H1 (cell line): ENCODE results near the gene MBTPS1. TPM values are rescaled to one million over a fixed set of nuclear protein-coding genes. Genes with fewer than 3 reads are reported as not detected.

ENCODE experiments used
- CTCF ChIA-PET: fragments of 300-600 bp; sonication (Branson Sonifier 250); formaldehyde crosslinking; loops from one replicate; lab custom pipeline; 2021; ENCODE audit not compliant: partially characterized antibody; lab: Charles Lee
- POLR2A ChIA-PET: fragments of 300-600 bp; sonication (Branson Sonifier 250); formaldehyde crosslinking; loops from one replicate; lab custom pipeline; 2021; ENCODE audit warnings: inconsistent platforms; ENCODE audit not compliant: partially characterized antibody; lab: Charles Lee
- DNase-seq, 2 experiments: peaks; one replicate each; pipeline versions ENCODE4 v3.0.0 to v3.0.0-alpha.2; 2010 to 2022; ENCODE audit warnings: low spot score in 2 of 2, low read depth in 1 of 2, mixed read lengths in 1 of 2
- FAIRE-seq: peaks from 2 replicates; lab custom pipeline; 2011; peaks lifted over from hg19 to GRCh38; lab: Jason Lieb, UNC
- H2AFZ ChIP-seq: 2 replicates; pipeline ENCODE4 v1.8.1; 2012; ENCODE audit warnings: low read length, inconsistent platforms
- H2AK5ac ChIP-seq: 2 replicates; pipeline ENCODE4 v1.6.1; 2013; ENCODE audit warnings: low read depth, low read length
- H2BK120ac ChIP-seq: replicated peaks from 2 replicates; pipeline ENCODE3; 2013; ENCODE audit warnings: low read depth, low read length, inconsistent platforms
- H2BK12ac ChIP-seq: 2 replicates; pipeline ENCODE4 v1.6.1; 2013; ENCODE audit warnings: low read depth, low read length
- H2BK15ac ChIP-seq: 2 replicates; pipeline ENCODE4 v1.6.1; 2013; ENCODE audit warnings: low read length
- H2BK20ac ChIP-seq: 2 replicates; pipeline ENCODE4 v1.6.1; 2013; ENCODE audit warnings: low read length
- H2BK5ac ChIP-seq: 2 replicates; pipeline ENCODE4 v1.6.1; 2013; ENCODE audit warnings: low read depth, low read length
- H3K14ac ChIP-seq: 2 replicates; pipeline ENCODE4 v1.6.1; 2013; ENCODE audit warnings: inconsistent platforms; ENCODE audit not compliant: insufficient read length
- H3K18ac ChIP-seq: 2 replicates; pipeline ENCODE4 v1.6.1; 2013; ENCODE audit warnings: low read length; ENCODE audit errors: extremely low read depth
- H3K23ac ChIP-seq: 2 replicates; pipeline ENCODE4 v1.6.1; 2013; ENCODE audit warnings: inconsistent platforms; ENCODE audit not compliant: insufficient read length
- H3K23me2 ChIP-seq: 2 replicates; pipeline ENCODE4 v1.6.1; 2013; ENCODE audit warnings: low read depth, low read length
- H3K27ac ChIP-seq: 2 replicates; pipeline ENCODE4 v1.6.1; 2011; ENCODE audit warnings: low read depth, low read length, inconsistent platforms
- H3K27me3 ChIP-seq, 4 experiments: replicated peaks in 1 of 4; 1 replicate in 1 of 4; 2 replicates in 3 of 4; pipeline versions ENCODE4 v1.6.1 to v1.8.1; 2011 to 2013; ENCODE audit warnings: low read length in 3 of 4, mild to moderate bottlenecking in 3 of 4, inconsistent platforms in 2 of 4, mixed read lengths in 2 of 4, moderate library complexity in 1 of 4; ENCODE audit not compliant: control insufficient read depth in 3 of 4, insufficient read depth in 3 of 4; ENCODE audit errors: extremely low read depth in 1 of 4
- H3K36me3 ChIP-seq, 4 experiments: 2 replicates each; pipeline versions ENCODE4 v1.6.1 to v1.8.1; 2011 to 2013; ENCODE audit warnings: mild to moderate bottlenecking in 4 of 4, low read length in 3 of 4, moderate library complexity in 2 of 4, control low read depth in 1 of 4, inconsistent platforms in 1 of 4; ENCODE audit not compliant: insufficient read depth in 4 of 4, control insufficient read depth in 2 of 4
- H3K4ac ChIP-seq: replicated peaks from 2 replicates; pipeline ENCODE3; 2013; ENCODE audit warnings: low read length, low read depth, mixed read lengths, inconsistent platforms; ENCODE audit not compliant: insufficient read length
- H3K4me1 ChIP-seq, 4 experiments: replicated peaks in 1 of 4; 1 replicate in 1 of 4; 2 replicates in 3 of 4; pipeline versions ENCODE4 v1.6.1 to v1.8.1; 2011 to 2013; ENCODE audit warnings: low read length in 3 of 4, inconsistent platforms in 2 of 4, mixed read lengths in 1 of 4; ENCODE audit not compliant: insufficient read depth in 4 of 4, control insufficient read depth in 3 of 4
- H3K4me2 ChIP-seq, 2 experiments: 2 replicates each; pipeline versions ENCODE4 v1.6.1 to v1.8.1; 2011 to 2013; ENCODE audit warnings: low read depth in 2 of 2, low read length in 2 of 2, control low read depth in 1 of 2, inconsistent platforms in 1 of 2, mild to moderate bottlenecking in 1 of 2; ENCODE audit not compliant: insufficient read depth in 1 of 2
- H3K4me3 ChIP-seq, 4 experiments: fragments of 200-600, 300-600 bp in 1 of 4; sonication (generic), shearing (Covaris generic), sonication (Bioruptor Twin) in 1 of 4; 2 replicates each; pipeline versions ENCODE4 v1.5.1 to v1.8.1; 2011 to 2016; ENCODE audit warnings: low read length in 4 of 4, low read depth in 3 of 4, control low read depth in 2 of 4, inconsistent platforms in 2 of 4, mild to moderate bottlenecking in 2 of 4, mixed read lengths in 1 of 4, moderate library complexity in 1 of 4; ENCODE audit not compliant: insufficient read depth in 2 of 4; ENCODE audit errors: extremely low read depth in 1 of 4
- H3K56ac ChIP-seq: replicated peaks from 2 replicates; pipeline ENCODE3; 2013; ENCODE audit warnings: low read depth, mild to moderate bottlenecking, mixed read lengths, low read length, inconsistent platforms; ENCODE audit not compliant: insufficient read length
- H3K79me1 ChIP-seq: 2 replicates; pipeline ENCODE4 v1.6.1; 2013; ENCODE audit warnings: low read depth, low read length, control low read depth
- H3K79me2 ChIP-seq, 2 experiments: 2 replicates each; pipeline versions ENCODE4 v1.6.1 to v1.8.1; 2012 to 2013; ENCODE audit warnings: low read length in 2 of 2, mild to moderate bottlenecking in 2 of 2, inconsistent platforms in 1 of 2; ENCODE audit not compliant: insufficient read depth in 2 of 2, control insufficient read depth in 1 of 2
- H3K9ac ChIP-seq, 4 experiments: replicated peaks in 1 of 4; 1 replicate in 1 of 4; 2 replicates in 3 of 4; pipeline versions ENCODE4 v1.6.1 to v1.8.1; 2011 to 2013; ENCODE audit warnings: low read depth in 3 of 4, low read length in 3 of 4, control low read depth in 2 of 4, mild to moderate bottlenecking in 2 of 4, moderate library complexity in 2 of 4, inconsistent platforms in 1 of 4; ENCODE audit errors: extremely low read depth in 1 of 4
- H3K9me3 ChIP-seq, 2 experiments: 2 replicates each; pipeline versions ENCODE4 v1.6.1 to v1.8.1; 2012 to 2013; ENCODE audit warnings: mild to moderate bottlenecking in 2 of 2, moderate library complexity in 2 of 2, control low read depth in 1 of 2, inconsistent platforms in 1 of 2, low read depth in 1 of 2, low read length in 1 of 2, mixed read lengths in 1 of 2; ENCODE audit not compliant: insufficient read depth in 2 of 2
- H4K20me1 ChIP-seq, 2 experiments: replicated peaks in 1 of 2; 2 replicates each; pipeline versions ENCODE3 to v1.8.1; 2011 to 2013; ENCODE audit warnings: inconsistent platforms in 2 of 2, low read length in 2 of 2, mild to moderate bottlenecking in 1 of 2; ENCODE audit not compliant: insufficient read depth in 2 of 2, control insufficient read depth in 1 of 2
- H4K5ac ChIP-seq: 2 replicates; pipeline ENCODE4 v1.6.1; 2013; ENCODE audit warnings: low read length, low read depth, mixed read lengths, inconsistent platforms; ENCODE audit not compliant: insufficient read length
- H4K8ac ChIP-seq: 2 replicates; pipeline ENCODE4 v1.8.0; 2013; ENCODE audit warnings: mild to moderate bottlenecking, moderate library complexity, low read length, inconsistent platforms; ENCODE audit not compliant: insufficient read depth; ENCODE audit errors: extremely low read depth
- H4K91ac ChIP-seq: replicated peaks from 2 replicates; pipeline ENCODE3; 2013; ENCODE audit warnings: low read length, mixed read lengths, inconsistent platforms; ENCODE audit not compliant: insufficient read length
- EP300 ChIP-seq, 2 experiments: IDR thresholded peaks; 1 replicate in 1 of 2; 2 replicates in 1 of 2; pipeline ENCODE4 v1.6.1; 2011 to 2012; ENCODE audit warnings: low read depth in 2 of 2, low read length in 2 of 2, mild to moderate bottlenecking in 2 of 2, borderline replicate concordance in 1 of 2, inconsistent platforms in 1 of 2, moderate library complexity in 1 of 2
- KDM1A ChIP-seq: fragments of 200-600, 300-600 bp; sonication (generic); IDR thresholded peaks from 2 replicates; pipeline ENCODE4 v1.7.1; 2016; ENCODE audit warnings: mild to moderate bottlenecking, low read length, borderline replicate concordance
- WGBS, 2 experiments: shearing (Covaris generic) in 1 of 2; methylation state at CpG; one replicate each; pipeline versions ENCODE4 v1.1.6 to v1.1.7; 2013 to 2015; ENCODE audit warnings: low lambda C conversion rate in 2 of 2, mixed read lengths in 2 of 2, inconsistent platforms in 1 of 2, low coverage in 1 of 2, missing lambda C conversion rate in 1 of 2; ENCODE audit not compliant: insufficient replicate concordance in 2 of 2, insufficient coverage in 1 of 2, insufficient read length in 1 of 2; ENCODE audit errors: extremely low coverage in 1 of 2, missing lambda C conversion rate in 1 of 2; 5-methylcytosine and 5-hydroxymethylcytosine counted together
- polyA plus RNA-seq, 7 experiments: library from polyadenylated mRNA; depleted of rRNA in 3 of 7; stranded (reverse) in 5 of 7; unstranded in 2 of 7; fragments of >200 nt in 5 of 7; fragments of 200-250 nt in 2 of 7; gene quantifications; 1 replicate in 5 of 7; 2 replicates in 1 of 7; 4 replicates in 1 of 7; pipeline versions ENCODE4 v1.2.1 to v1.2.3, GENCODE V29; 2011 to 2013; ENCODE audit warnings: missing spikeins in 2 of 7, mixed read lengths in 2 of 7
- small RNA-seq: library from polyadenylated mRNA; stranded (forward); fragments of <200 nt; extraction: miRNeasy Mini kit (QIAGEN cat#:217004); gene quantifications from one replicate; pipeline ENCODE3, GENCODE V24; 2013; ENCODE audit not compliant: insufficient read depth
- total RNA-seq: library from RNA; stranded (reverse); fragmentation: NEBNext Ultra II Directional; extraction: Animal tissue kit (Norgen Biotek cat#: 25700); gene quantifications from 2 replicates; pipeline ENCODE4 v1.2.1, GENCODE V29; 2021

MBTPS1 gene
- total and polyA plus RNA-seq, 2 of the 8 experiments (the other 6 are each of a cell fraction or from before 2014, with no cell fraction given) = 30.6 to 53.3 TPM

DNA sequence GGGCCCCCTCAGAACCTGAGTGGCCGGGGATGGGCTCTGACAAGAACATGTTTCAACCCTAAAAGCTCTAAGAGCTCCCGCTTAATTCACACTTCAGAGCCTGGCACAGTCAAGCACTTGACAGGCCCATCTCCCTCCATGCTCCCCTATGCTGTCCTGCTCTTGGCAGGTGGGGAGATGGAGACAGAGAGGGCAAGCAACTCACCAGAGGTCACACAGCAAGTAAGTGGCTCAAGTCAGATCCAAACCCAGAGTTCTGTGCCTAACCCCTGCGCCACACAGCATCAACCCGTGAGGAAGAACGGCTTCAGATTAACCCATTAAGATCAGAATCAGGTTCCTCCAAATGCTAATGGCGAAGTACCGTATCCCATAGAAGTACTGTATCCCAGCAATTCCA is 112.3 kb downstream of the MBTPS1 start:
- POLR2A ChIA-PET = no interaction called here
- H3K36me3 ChIP-seq = no peaks in the 10 kb centered on the region
- TF ChIP-seq EP300 (IDR thresholded peaks at IDR 0.05; ENCODE audit: borderline replicate concordance in 1 of 2, low read depth in 2 of 2, low read length in 2 of 2) = no peak
- TF ChIP-seq KDM1A = peak; percentile 72; the same call in 1 of the 2 replicates
- TF ChIP-seq, all 59 proteins: peak for 1
- no peak overlapping the region for H3K4me3 ChIP-seq
- H4K8ac ChIP-seq = no peak overlapping the region
- no peak overlapping the region for H2BK12ac ChIP-seq
- no peaks in the 10 kb centered on the region for H3K4me1 ChIP-seq
- H3K79me1 ChIP-seq = no peaks in the 10 kb centered on the region
- H2BK20ac ChIP-seq = no peak overlapping the region
- no peak overlapping the region for H3K27ac ChIP-seq
- WGBS, 2 experiments = 89% methylated on average over 7 of the region's 7 CpGs; no CpG with 5 or more reads in 1 of the 2 experiments
- no peak overlapping the region for H3K4ac ChIP-seq
- no peak overlapping the region for H3K14ac ChIP-seq
- H3K79me2 ChIP-seq = no peaks in the 10 kb centered on the region
- no peak overlapping the region for H3K9ac ChIP-seq
- H2BK120ac ChIP-seq = no peak overlapping the region
- H2BK5ac ChIP-seq = no peak overlapping the region
- no peaks in the 10 kb centered on the region for H4K20me1 ChIP-seq
- H2BK15ac ChIP-seq = no peak overlapping the region
- no peak overlapping the region for H3K18ac ChIP-seq
- no peak overlapping the region for H4K91ac ChIP-seq
- H3K23me2 ChIP-seq = no peaks in the 10 kb centered on the region
- no peak overlapping the region for H3K56ac ChIP-seq
- H3K27me3 ChIP-seq = no peaks in the 10 kb centered on the region; a peak in 1 of 7 replicates
- H3K23ac ChIP-seq = no peak overlapping the region
- CTCF ChIA-PET = interaction anchor here (1.2 to 1.6 kb wide), 3 partner anchors 9 to 51 kb away, joined by 3 to 4 read pairs (median 3); partner anchors contain the start of gene OSGIN1
- H4K5ac ChIP-seq = no peak overlapping the region
- no peaks in the 10 kb centered on the region for H3K9me3 ChIP-seq
- no peak overlapping the region for H3K4me2 ChIP-seq
- FAIRE-seq = no peak
- H2AFZ ChIP-seq = no peak overlapping the region
- no peak for DNase-seq
- no peak overlapping the region for H2AK5ac ChIP-seq

Small RNAs within 50 kb of the gene (small RNA-seq; reads per million reads assigned to genes)
- 0.69 reads per million for gene RNA5SP432

Other genes starting within 250 kb of the MBTPS1 start
- 5.8 and 7.0 TPM in 2 replicates for gene MLYCD, start 217.8 kb downstream of the MBTPS1 start, total RNA-seq
- 3.7 and 4.6 TPM in 2 replicates for gene MLYCD, start 217.8 kb downstream of the MBTPS1 start, polyA plus RNA-seq (2011; rRNA removed)
- gene OSGIN1, start 163.7 kb downstream of the MBTPS1 start, total RNA-seq = 0.48 and 0.58 TPM in 2 replicates
- gene OSGIN1, start 163.7 kb downstream of the MBTPS1 start, polyA plus RNA-seq (2011; rRNA removed) = 0.76 and 1.5 TPM in 2 replicates
- 2.0 and 3.6 TPM in 2 replicates for gene NECAB2, start 148.7 kb downstream of the MBTPS1 start, total RNA-seq
- 4.2 and 7.5 TPM in 2 replicates for gene NECAB2, start 148.7 kb downstream of the MBTPS1 start, polyA plus RNA-seq (2011; rRNA removed)
- gene SLC38A8, start 74.1 kb downstream of the MBTPS1 start, total RNA-seq = not detected in 2 replicates
- 0.08 TPM in 1 of 2 replicates, not detected in the other for gene SLC38A8, start 74.1 kb downstream of the MBTPS1 start, polyA plus RNA-seq (2011; rRNA removed)
- 55.7 and 58.5 TPM in 2 replicates for gene HSDL1, start 28.2 kb upstream of the MBTPS1 start, total RNA-seq
- gene HSDL1, start 28.2 kb upstream of the MBTPS1 start, polyA plus RNA-seq (2011; rRNA removed) = 18.2 and 25.0 TPM in 2 replicates
- 0.09 and 0.27 TPM in 2 replicates for gene DNAAF1, start 28.4 kb upstream of the MBTPS1 start, total RNA-seq
- 0.06 and 0.15 TPM in 2 replicates for gene DNAAF1, start 28.4 kb upstream of the MBTPS1 start, polyA plus RNA-seq (2011; rRNA removed)
- 63.8 and 68.0 TPM in 2 replicates for gene TAF1C, start 70.1 kb upstream of the MBTPS1 start, total RNA-seq
- 44.6 and 81.6 TPM in 2 replicates for gene TAF1C, start 70.1 kb upstream of the MBTPS1 start, polyA plus RNA-seq (2011; rRNA removed)
- 1.3 and 1.6 TPM in 2 replicates for gene ADAD2, start 74.2 kb upstream of the MBTPS1 start, total RNA-seq
- gene ADAD2, start 74.2 kb upstream of the MBTPS1 start, polyA plus RNA-seq (2011; rRNA removed) = 1.2 and 2.3 TPM in 2 replicates
- gene KCNG4, start 123.1 kb upstream of the MBTPS1 start, total RNA-seq = not detected in 2 replicates
- gene KCNG4, start 123.1 kb upstream of the MBTPS1 start, polyA plus RNA-seq (2011; rRNA removed) = not detected in 2 replicates
- gene WFDC1, start 177.9 kb upstream of the MBTPS1 start, total RNA-seq = 1.1 and 1.6 TPM in 2 replicates
- 0.52 and 0.70 TPM in 2 replicates for gene WFDC1, start 177.9 kb upstream of the MBTPS1 start, polyA plus RNA-seq (2011; rRNA removed)